Measurements from ENCODE around the gene SYNDIG1. TPM values are rescaled to one million over a fixed set of nuclear protein-coding genes. Genes with fewer than 3 reads are reported as not detected.

SYNDIG1 gene
- 4.9 TPM for polyA plus RNA-seq (ENCODE audit: insufficient read length)

DNA sequence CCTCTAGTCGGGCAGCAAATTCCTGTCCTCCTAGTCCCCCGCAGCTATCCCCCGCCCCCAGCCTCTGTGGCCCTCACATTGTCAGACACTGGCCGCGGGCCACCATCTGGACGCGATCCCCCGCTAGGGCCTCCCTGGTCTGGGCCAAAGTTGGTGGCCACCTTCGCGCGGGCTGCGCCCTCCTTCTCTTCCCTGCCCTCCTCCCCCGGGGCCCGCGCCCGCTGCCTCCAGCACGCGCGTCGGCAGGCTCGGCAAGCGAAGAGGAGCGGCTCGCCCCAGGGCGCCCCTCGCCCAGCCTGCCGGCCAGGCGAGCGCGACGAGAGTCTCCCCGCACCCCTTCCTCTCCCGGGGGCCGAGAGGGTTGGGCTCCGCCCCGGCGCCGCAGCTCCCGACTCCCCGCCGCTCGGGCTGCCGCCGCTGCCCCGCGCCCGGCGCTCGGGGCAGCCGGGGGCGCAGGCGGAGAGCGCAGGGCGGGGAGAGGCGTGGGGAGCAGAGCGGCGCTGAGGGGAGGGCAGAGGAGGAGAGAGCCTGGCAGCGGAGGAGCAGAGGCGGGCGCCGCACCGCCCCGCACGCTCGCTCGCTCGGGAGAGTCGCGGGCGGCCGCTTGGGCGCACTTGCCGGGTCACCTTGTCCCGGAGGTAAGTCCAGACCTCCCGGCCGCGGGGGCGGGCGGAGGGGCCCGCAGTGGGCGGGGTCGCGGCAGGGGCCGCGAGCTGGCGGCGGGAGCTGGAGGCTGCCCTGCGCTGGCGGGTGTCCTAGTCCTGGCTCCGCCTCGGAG lies at the start of gene SYNDIG1:
Gene SYNDIG1, plus strand, starts transcription at position 514 of the 778 bp plus-strand sequence. CDS start 73,469 bp downstream, outside the sequence.
- no peak for DNase-seq (ENCODE audit: low read depth)

- DNase-seq (ENCODE audit: low read depth), result no peak
Observed at GRCh38 chr20:24419786-24420185, 49.6 kb upstream of the SYNDIG1 start.

DNA sequence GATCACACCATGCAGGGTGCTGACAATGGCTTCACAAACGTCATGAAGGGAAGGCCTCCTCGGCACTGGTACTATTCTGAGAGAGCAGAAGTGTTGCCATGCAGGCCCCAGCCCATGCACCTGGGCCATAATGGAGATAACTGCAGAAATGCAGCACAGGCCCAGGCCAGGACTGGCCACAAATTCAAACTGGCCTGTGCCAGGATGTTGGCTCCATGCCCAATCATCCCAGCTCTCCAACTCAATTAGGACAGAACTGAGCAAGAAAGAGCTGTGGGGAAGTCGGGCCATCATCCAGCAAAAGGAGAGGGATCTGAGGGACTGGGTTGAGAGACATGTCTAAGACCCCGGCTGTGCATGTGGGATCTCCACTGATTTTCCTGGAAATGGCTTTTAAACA lies 48.9 kb upstream of the SYNDIG1 start:
- no peak for DNase-seq (ENCODE audit: low read depth)

GRCh38 chr20:24421071-24421470 lies 48.4 kb upstream of the SYNDIG1 start:
- DNase-seq (ENCODE audit: low read depth), result no peak

- DNase-seq (ENCODE audit: low read depth), result no peak
Observed at GRCh38 chr20:24422091-24422760, 47.2 kb upstream of the SYNDIG1 start.

GRCh38 chr20:24423390-24424313 lies 45.8 kb upstream of the SYNDIG1 start:
- DNase-seq (ENCODE audit: low read depth), result no peak

- DNase-seq (ENCODE audit: low read depth), result no peak
Observed at GRCh38 chr20:24425523-24426135, 43.8 kb upstream of the SYNDIG1 start.

DNA sequence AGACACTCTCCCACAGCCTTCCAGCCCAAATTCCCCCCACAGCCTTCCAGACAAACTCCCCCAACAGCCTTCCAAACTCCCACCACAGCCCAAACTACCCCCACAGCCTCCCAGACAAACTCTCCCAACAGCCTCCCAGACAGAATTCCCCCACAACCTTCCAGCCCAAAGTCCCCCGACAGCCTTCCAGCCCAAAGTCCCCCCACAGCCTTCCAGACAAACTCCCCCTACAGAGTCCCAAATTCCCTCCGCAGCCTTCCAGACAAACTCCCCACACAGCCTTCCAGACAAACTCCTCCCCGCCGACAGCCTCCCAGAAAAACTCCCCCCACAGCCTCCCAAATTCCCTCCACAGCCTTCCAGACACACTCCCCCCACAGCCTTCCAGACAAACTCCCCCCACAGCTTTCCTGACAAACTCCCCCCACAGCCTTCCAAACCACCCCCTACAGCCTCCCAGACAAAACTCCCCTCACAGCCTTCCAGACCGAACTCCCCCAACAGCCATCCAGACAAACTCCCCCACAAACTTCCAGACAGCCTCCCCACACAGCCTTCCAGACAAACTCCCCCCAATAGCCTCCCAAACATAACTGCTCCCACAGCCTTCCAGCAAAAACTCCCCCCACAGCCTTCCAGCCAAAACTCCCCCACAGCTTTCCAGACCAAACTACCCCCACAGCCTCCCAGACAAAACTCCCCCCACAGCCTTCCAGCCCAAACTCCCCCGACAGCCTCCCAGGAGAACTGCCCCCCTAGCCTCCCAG lies 38.0 kb upstream of the SYNDIG1 start:
- DNase-seq (ENCODE audit: low read depth), result no peak

DNA sequence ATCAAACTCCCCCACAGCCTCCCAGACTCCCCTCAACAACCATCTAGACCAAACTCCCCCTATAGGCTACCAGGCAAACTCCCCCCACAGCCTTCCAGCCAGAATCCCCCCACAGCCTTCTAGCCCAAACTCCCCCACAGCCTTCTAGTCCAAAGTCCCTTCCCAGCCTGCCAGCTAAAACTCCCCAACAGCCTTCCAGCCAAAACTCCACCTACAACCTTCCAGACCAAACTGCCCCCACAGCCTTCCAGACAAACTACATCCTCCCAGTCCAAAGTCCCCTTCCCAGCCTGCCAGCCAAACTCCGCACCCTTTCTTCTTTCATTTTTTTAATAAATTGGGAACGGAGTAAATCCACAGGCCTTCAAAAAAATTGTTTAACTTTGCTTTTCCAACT lies 37.4 kb upstream of the SYNDIG1 start:
- DNase-seq (ENCODE audit: low read depth), result no peak

DNA sequence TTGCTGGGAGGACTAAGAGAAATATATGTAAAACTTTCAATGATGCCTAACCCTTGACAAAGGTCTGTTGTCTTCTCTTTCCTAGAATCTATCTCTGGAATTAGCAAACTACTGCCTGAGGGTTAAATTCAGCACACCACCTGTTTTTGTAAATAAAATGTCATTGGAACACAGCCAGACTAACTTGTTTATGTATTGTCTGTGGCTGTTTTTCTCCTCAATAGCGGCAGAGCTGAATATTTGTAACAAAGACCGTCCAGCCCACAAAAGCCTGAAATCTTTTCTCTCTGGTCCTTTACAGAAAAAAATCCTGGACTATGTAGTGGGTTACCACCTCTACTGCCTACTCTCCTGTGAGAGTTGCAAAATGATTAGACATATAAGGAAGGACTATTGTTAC lies 33.3 kb upstream of the SYNDIG1 start:
- DNase-seq (ENCODE audit: low read depth), result no peak

GRCh38 chr20:24437196-24438082 lies 32.0 kb upstream of the SYNDIG1 start:
- no peak for DNase-seq (ENCODE audit: low read depth)

DNA sequence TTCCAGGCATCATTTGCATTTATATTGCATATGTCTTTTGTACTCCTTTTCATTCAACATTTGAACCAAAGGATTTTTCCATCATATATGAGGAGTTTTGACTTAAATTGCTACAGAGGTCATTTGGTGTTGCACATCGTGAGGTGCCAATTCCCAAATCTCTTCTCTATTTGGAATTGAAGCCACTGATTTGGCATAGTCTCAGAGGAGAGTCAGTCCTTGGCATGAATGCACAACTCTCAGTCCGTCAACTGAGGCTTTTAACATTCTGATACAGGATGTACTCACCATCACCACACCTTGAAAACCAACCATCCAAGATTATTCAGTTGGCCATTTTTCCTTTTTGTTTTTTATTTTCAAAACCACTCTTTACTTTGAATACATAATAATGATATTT lies 31.1 kb upstream of the SYNDIG1 start:
- DNase-seq (ENCODE audit: low read depth), result no peak

- no peak for DNase-seq (ENCODE audit: low read depth)
Observed at GRCh38 chr20:24439737-24440387, 29.6 kb upstream of the SYNDIG1 start.

DNA sequence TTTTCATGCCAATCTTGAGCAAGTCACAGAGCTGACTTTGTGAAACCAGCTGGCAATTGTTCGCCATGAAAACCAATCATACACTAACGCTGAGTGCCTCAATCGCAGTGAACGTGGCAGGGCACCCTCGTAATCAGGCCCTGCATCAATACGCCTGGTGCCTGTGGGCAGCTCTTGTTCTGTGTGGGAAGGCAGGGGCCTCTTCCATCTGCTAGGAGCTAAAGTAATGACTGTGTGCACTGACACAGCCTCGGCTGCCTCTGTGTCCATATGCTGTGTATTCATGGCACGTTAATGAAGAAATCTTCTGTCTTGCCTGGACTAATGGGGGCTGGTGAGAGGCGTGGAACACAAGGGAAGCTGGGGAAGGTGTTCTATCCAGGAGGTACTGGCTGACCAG lies 27.8 kb upstream of the SYNDIG1 start:
- no peak for DNase-seq (ENCODE audit: low read depth)

DNA sequence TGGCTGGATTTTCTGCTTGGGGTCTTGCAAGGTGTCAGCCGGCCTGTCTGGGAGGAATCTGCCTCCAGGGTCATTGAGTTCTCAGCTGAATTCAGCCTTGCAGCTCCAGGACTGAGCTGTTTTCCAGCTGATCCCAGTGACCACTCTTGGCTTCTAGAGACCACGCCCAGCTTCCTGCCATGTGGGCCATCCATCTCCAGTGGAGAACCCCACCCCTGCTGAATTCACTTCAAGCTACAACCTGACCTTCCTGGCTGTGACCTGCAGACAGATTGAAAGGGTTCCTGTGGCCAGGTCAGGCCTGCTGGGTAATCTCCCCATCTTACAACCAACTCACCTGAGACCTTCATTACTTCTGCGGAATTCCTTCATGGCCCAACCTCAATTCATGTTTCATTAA lies 26.5 kb upstream of the SYNDIG1 start:
- DNase-seq (ENCODE audit: low read depth), result no peak

DNA sequence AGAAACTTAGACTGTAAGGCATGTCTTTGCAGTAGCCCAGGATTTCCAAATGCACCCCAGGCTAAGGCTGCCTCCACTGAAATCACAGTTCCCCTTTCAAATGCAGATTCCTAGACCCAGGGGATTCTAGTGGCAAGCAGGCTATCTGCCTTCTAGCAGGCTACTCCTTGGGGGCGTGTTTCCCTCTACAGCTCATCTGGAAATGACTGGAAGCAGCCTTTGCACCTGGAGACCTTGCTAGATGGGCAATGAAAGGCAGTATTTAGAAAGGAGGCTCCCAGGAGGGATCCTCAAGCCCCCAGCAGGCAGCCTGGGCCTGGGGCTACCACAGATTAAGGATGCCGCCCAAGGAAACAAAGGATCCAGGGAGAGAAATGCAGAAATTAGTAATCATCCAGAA lies 26.0 kb upstream of the SYNDIG1 start:
- no peak for DNase-seq (ENCODE audit: low read depth)

GRCh38 chr20:24444526-24445190 lies 24.8 kb upstream of the SYNDIG1 start:
- no peak for DNase-seq (ENCODE audit: low read depth)

DNA sequence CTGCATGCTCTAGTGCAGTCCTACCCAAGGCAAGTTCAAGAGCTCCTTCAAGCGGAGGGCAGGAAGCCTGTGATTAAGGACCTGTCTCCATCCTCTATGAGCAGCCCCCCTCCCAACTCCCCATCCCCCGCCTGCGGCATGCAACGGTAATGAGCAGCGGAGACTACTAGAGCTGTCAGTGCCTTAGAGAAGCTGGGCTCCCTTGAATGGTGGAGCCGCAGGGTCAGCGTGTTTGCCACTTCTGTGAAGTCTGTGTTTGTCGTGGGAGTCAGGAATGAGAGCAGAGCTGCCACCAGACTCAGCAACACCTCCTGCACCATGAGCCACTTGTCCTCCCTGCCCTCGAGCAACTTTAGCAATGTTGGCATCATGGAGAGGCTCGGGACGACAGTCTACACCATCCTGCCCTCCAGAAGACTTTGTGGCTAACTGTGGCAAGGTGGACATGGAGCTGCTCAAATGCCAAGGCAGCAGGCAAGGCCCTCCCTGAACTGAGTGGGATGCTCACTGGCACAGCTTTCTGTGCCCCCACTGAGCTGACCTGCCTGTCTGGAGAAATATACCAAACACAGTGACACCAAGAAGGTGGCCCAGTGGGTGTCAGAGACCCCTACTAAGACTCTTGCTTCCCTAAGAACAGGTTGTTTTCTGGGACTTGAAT lies 23.8 kb upstream of the SYNDIG1 start:
- no peak for DNase-seq (ENCODE audit: low read depth)

Data from forelimb muscle (tissue), 1 donor.